ENCODE results near the gene SLC2A9. TPM values are rescaled to one million over a fixed set of nuclear protein-coding genes. Genes with fewer than 3 reads are reported as not detected.

Gene SLC2A9
- total and polyA plus RNA-seq, 2 of the 4 experiments (the other 2 are of a cell fraction): 0.72 to 2.1 TPM

- POLR2A ChIA-PET (ENCODE audit: unreplicated experiment): no interaction called here
- CTCF ChIA-PET: no interaction called here
- intact Hi-C loops (cut with micrococcal nuclease): no loop called here
- TF ChIP-seq MAFK (IDR thresholded peaks at IDR 0.05; ENCODE audit: low read depth, low read length) (no peak), BHLHE40 (IDR thresholded peaks at IDR 0.05; ENCODE audit: low read depth, low read length) (no peak), SMC3 (IDR thresholded peaks at IDR 0.05; ENCODE audit: low read depth, low read length) (no peak), RAD21 (IDR thresholded peaks at IDR 0.05; ENCODE audit: low read length) (no peak), POLR2A (IDR thresholded peaks at IDR 0.05; ENCODE audit: low read depth, low read length) (no peak), FOS (IDR thresholded peaks at IDR 0.05; ENCODE audit: low read depth, low read length) (no peak), NFE2L2 (IDR thresholded peaks at IDR 0.05; ENCODE audit: low read depth, low read length) (no peak), RCOR1 (IDR thresholded peaks at IDR 0.05; ENCODE audit: insufficient replicate concordance, low read length) (no peak), USF2 (IDR thresholded peaks at IDR 0.05; ENCODE audit: low read depth, low read length) (no peak), RFX5 (IDR thresholded peaks at IDR 0.05; ENCODE audit: low read depth, low read length) (no peak), CHD1 (IDR thresholded peaks at IDR 0.05; ENCODE audit: low read depth, low read length) (no peak), MXI1 (IDR thresholded peaks at IDR 0.05; ENCODE audit: borderline replicate concordance, low read depth, low read length) (no peak), ELK1 (IDR thresholded peaks at IDR 0.05; ENCODE audit: borderline replicate concordance, low read depth, low read length) (no peak), CEBPB (IDR thresholded peaks at IDR 0.05; ENCODE audit: low read depth, low read length) (no peak), CTCF (conservative IDR thresholded peaks at IDR 0.05; ENCODE audit: low read depth, low read length) (no peak), MAZ (IDR thresholded peaks at IDR 0.05; ENCODE audit: borderline replicate concordance, low read depth, low read length) (no peak)
- Histone ChIP-seq H3K4ac (ENCODE audit: low read depth, low read length) (no peak overlapping the region), H2BK5ac (ENCODE audit: low read depth, low read length, poor library complexity, severe bottlenecking) (no peak overlapping the region), H3K27ac (ENCODE audit: insufficient read depth, low read length) (no peak overlapping the region), H3K9me3 (ENCODE audit: control insufficient read depth, insufficient read depth, low read length) (no peaks in the 10 kb centered on the region), H2AK9ac (replicated peaks; ENCODE audit: low read depth, low read length, poor library complexity) (no peak overlapping the region), H3K18ac (ENCODE audit: low read depth, low read length) (no peak overlapping the region), H3K27me3 (ENCODE audit: control insufficient read depth, insufficient read depth, low read length) (no peaks in the 10 kb centered on the region; the same call in 1 of the 2 replicates), H2AFZ (replicated peaks; ENCODE audit: low read length, poor library complexity) (no peak overlapping the region), H2BK15ac (ENCODE audit: low read depth, low read length) (no peak overlapping the region), H2BK120ac (ENCODE audit: low read depth, low read length) (no peak overlapping the region), H4K8ac (ENCODE audit: low read depth in 2 of 2, low read length in 2 of 2) (no peak overlapping the region), H3K4me2 (ENCODE audit: low read depth, low read length) (no peak overlapping the region), H3K4me3 (ENCODE audit: insufficient read depth, low read depth, low read length) (no peak overlapping the region), H3K36me3 (ENCODE audit: control insufficient read depth, insufficient read depth, low read length) (no peaks in the 10 kb centered on the region), H4K91ac (ENCODE audit: insufficient read depth, low read depth, low read length) (no peak overlapping the region), H3K14ac (replicated peaks; ENCODE audit: low read depth, low read length) (no peak overlapping the region), H3K4me1 (ENCODE audit: control insufficient read depth, insufficient read depth, low read length) (no peaks in the 10 kb centered on the region; the same call in 1 of the 2 replicates), H3K23ac (ENCODE audit: low read depth, low read length) (no peak overlapping the region), H4K20me1 (ENCODE audit: insufficient read depth, low read length) (no peaks in the 10 kb centered on the region), H2AK5ac (ENCODE audit: low read depth, low read length) (no peak overlapping the region), H3K79me1 (ENCODE audit: low read depth in 1 of 2, low read length in 2 of 2) (no peaks in the 10 kb centered on the region), H3K56ac (ENCODE audit: extremely low read depth, insufficient read depth, low read length) (no peak overlapping the region), H2BK20ac (ENCODE audit: low read depth, low read length) (no peak overlapping the region), H3K9ac (ENCODE audit: low read depth, low read length) (no peak overlapping the region), H3K9me1 (ENCODE audit: insufficient read depth, low read length) (no peaks in the 10 kb centered on the region), H4K5ac (ENCODE audit: low read depth, low read length) (no peak overlapping the region)
- WGBS, 2 experiments (ENCODE audit: extremely low coverage in 2 of 2, insufficient read length in 1 of 2): no CpG with 5 or more reads among the region's 2 CpGs
- DNase-seq: no peak
- dilution Hi-C loops (cut with HindIII; ENCODE audit: low sequenced_read_pairs, unreplicated experiment): no loop called here
- no TSS peak for BruUV-seq (replicated peaks)
- no peak for ATAC-seq (ENCODE audit: low read depth)
- in situ Hi-C loops (cut with MboI; ENCODE audit: low sequenced_read_pairs): no loop called here
Measured at GRCh38 chr4:9949573-9949972, 71.7 kb downstream of the SLC2A9 start.
